Activated naive CD4-positive, alpha-beta T cell treated with anti-CD3 and anti-CD28 coated beads, Interleukin-2, amount 50 U/mL, for 72 hours (primary cell): ENCODE measurements around the gene KIF4B. TPM values are rescaled to one million over a fixed set of nuclear protein-coding genes. Genes with fewer than 3 reads are reported as not detected.
"Not testable (repeated sequence)": the region's sequence is repeated elsewhere in the genome, so short reads cannot be mapped to it uniquely, and the experiment has no call there.

Experiments used
- ATAC-seq, 2 donors: fragments of 150-1000 bp; cut with Tn5 transposase; 2 replicates each; pipeline ENCODE4 v1.10.0; 2021; ENCODE audit warnings: mild to moderate bottlenecking in 2 of 2, moderate library complexity in 2 of 2
- DNase-seq, 2 donors: peaks; one replicate each; pipeline ENCODE4 v3.0.0; 2021 to 2022; ENCODE audit warnings: low spot score in 2 of 2
- H3K27ac Mint-ChIP-seq, 2 donors: one replicate each; pipeline ENCODE4 v1.8.0; 2022; ENCODE audit warnings: mild to moderate bottlenecking in 2 of 2, mixed read lengths in 2 of 2
- H3K36me3 Mint-ChIP-seq, 2 donors: one replicate each; pipeline ENCODE4 v1.8.0; 2022; ENCODE audit warnings: mixed read lengths in 2 of 2
- H3K9me3 Mint-ChIP-seq, 2 donors: one replicate each; pipeline ENCODE4 v1.8.0; 2022; ENCODE audit warnings: mixed read lengths in 2 of 2
- total RNA-seq, 2 donors: library from RNA; stranded (reverse); gene quantifications; one replicate each; pipeline ENCODE4 v1.2.3, GENCODE V29; 2022

KIF4B gene
- total RNA-seq, 2 donors from 2014 or later: 0.11 to 0.14 TPM

GRCh38 chr5:155034145-155034744, 20.7 kb downstream of the KIF4B start:
- not testable (repeated sequence) for DNase-seq, H3K36me3 Mint-ChIP-seq, ATAC-seq, H3K27ac Mint-ChIP-seq, H3K9me3 Mint-ChIP-seq

- not testable (repeated sequence) for ATAC-seq, H3K9me3 Mint-ChIP-seq, H3K27ac Mint-ChIP-seq, H3K36me3 Mint-ChIP-seq, DNase-seq
Observed at GRCh38 chr5:155035087-155035486, 21.5 kb downstream of the KIF4B start.

- Mint-ChIP-seq H3K36me3 (no peaks in the 10 kb centered on the region), H3K27ac (no peak overlapping the region), H3K9me3 (no peaks in the 10 kb centered on the region)
- no peak for ATAC-seq
- DNase-seq: no peak
Observed at GRCh38 chr5:155040984-155041653, 27.6 kb downstream of the KIF4B start.

- H3K27ac Mint-ChIP-seq: no peak overlapping the region
- H3K9me3 Mint-ChIP-seq: no peaks in the 10 kb centered on the region
- DNase-seq (no peak), ATAC-seq (no peak)
- no peaks in the 10 kb centered on the region for H3K36me3 Mint-ChIP-seq
Observed at GRCh38 chr5:155044591-155044990, 31.0 kb downstream of the KIF4B start.

- DNase-seq: no peak
- ATAC-seq: no peak
- Mint-ChIP-seq H3K9me3 (no peaks in the 10 kb centered on the region), H3K27ac (no peak overlapping the region), H3K36me3 (no peaks in the 10 kb centered on the region)
Observed at GRCh38 chr5:155046591-155046990, 33.0 kb downstream of the KIF4B start.

GRCh38 chr5:155047818-155048217, 34.3 kb downstream of the KIF4B start:
- H3K27ac Mint-ChIP-seq: no peak overlapping the region
- no peaks in the 10 kb centered on the region for H3K9me3 Mint-ChIP-seq
- ATAC-seq: no peak
- no peak for DNase-seq
- H3K36me3 Mint-ChIP-seq: no peaks in the 10 kb centered on the region

- ATAC-seq: no peak
- H3K36me3 Mint-ChIP-seq: no peaks in the 10 kb centered on the region
- no peaks in the 10 kb centered on the region for H3K9me3 Mint-ChIP-seq
- no peak for DNase-seq
- no peak overlapping the region for H3K27ac Mint-ChIP-seq
Observed at GRCh38 chr5:155049569-155050383, 36.2 kb downstream of the KIF4B start.

- no peaks in the 10 kb centered on the region for H3K36me3 Mint-ChIP-seq
- ATAC-seq: no peak
Observed at GRCh38 chr5:155050384-155051019, 36.9 kb downstream of the KIF4B start.

GRCh38 chr5:155052532-155052931, 39.0 kb downstream of the KIF4B start:
- Mint-ChIP-seq H3K36me3 (no peaks in the 10 kb centered on the region), H3K9me3 (no peaks in the 10 kb centered on the region), H3K27ac (peak overlapping the region in 1 of 2 donors; percentile 38)
- ATAC-seq (no peak), DNase-seq (no peak)

More at GRCh38 chr5:155050384-155051019, 36.9 kb downstream of the KIF4B start:
- no peak overlapping the region for H3K27ac Mint-ChIP-seq
- no peaks in the 10 kb centered on the region for H3K9me3 Mint-ChIP-seq
- no peak for DNase-seq

- Mint-ChIP-seq H3K27ac (no peak overlapping the region), H3K36me3 (no peaks in the 10 kb centered on the region), H3K9me3 (no peaks in the 10 kb centered on the region)
- DNase-seq (no peak), ATAC-seq (no peak)
Observed at GRCh38 chr5:155053501-155053900, 39.9 kb downstream of the KIF4B start.

- DNase-seq: no peak
- peaks cover 4 to 8% of the 10 kb centered on the region in 2 donors for H3K36me3 Mint-ChIP-seq
- no peak overlapping the region for H3K27ac Mint-ChIP-seq
- no peak for ATAC-seq
- H3K9me3 Mint-ChIP-seq: peaks cover 4 to 11% of the 10 kb centered on the region in 2 donors
Observed at GRCh38 chr5:155056644-155057269, 43.2 kb downstream of the KIF4B start.

GRCh38 chr5:155057626-155058025, 44.1 kb downstream of the KIF4B start:
- Mint-ChIP-seq H3K9me3 (peaks cover 4 to 11% of the 10 kb centered on the region in 2 donors), H3K27ac (no peak overlapping the region), H3K36me3 (peaks cover 4 to 8% of the 10 kb centered on the region in 2 donors)
- DNase-seq: no peak
- no peak for ATAC-seq

GRCh38 chr5:155064580-155064979, 51.0 kb downstream of the KIF4B start:
- ATAC-seq: no peak
- Mint-ChIP-seq H3K9me3 (peaks cover 4 to 11% of the 10 kb centered on the region in 2 donors), H3K27ac (no peak overlapping the region), H3K36me3 (peaks cover 4 to 8% of the 10 kb centered on the region in 2 donors)
- DNase-seq: no peak

GRCh38 chr5:155066886-155067595, 53.5 kb downstream of the KIF4B start:
- ATAC-seq (no peak), DNase-seq (no peak)
- no peaks in the 10 kb centered on the region for H3K9me3 Mint-ChIP-seq
- no peak overlapping the region for H3K27ac Mint-ChIP-seq
- H3K36me3 Mint-ChIP-seq: no peaks in the 10 kb centered on the region
